Lung (tissue), 12 donors: Measurements from ENCODE around the gene NUDT16L1. TPM values are rescaled to one million over a fixed set of nuclear protein-coding genes. Genes with fewer than 3 reads are reported as not detected.

Experiments used
- ATAC-seq: fragments of 200-7000 bp; cut with Tn5 transposase; one replicate; pipeline ENCODE4 v1.9.1; 2020; ENCODE audit warnings: moderate number of reproducible peaks; ENCODE audit not compliant: insufficient read depth, low FRiP score
- DNase-seq, 3 donors: peaks; one replicate each; pipeline ENCODE4 v3.0.0-alpha.2; 2013 to 2017
- H3K27ac ChIP-seq, 2 donors: one replicate each; pipeline ENCODE4 v1.5.1; 2013; ENCODE audit warnings: mild to moderate bottlenecking in 2 of 2, moderate library complexity in 2 of 2, control low read depth in 1 of 2, inconsistent platforms in 1 of 2, low read depth in 1 of 2, low read length in 1 of 2
- H3K27me3 ChIP-seq, 3 donors: one replicate each; pipeline ENCODE4 v1.5.1; 2013; ENCODE audit warnings: low read length in 2 of 3; ENCODE audit not compliant: control insufficient read depth in 3 of 3, insufficient read depth in 3 of 3
- H3K36me3 ChIP-seq, 4 donors: one replicate each; pipeline ENCODE4 v1.5.1; 2013; ENCODE audit warnings: low read length in 4 of 4, mild to moderate bottlenecking in 1 of 4, moderate library complexity in 1 of 4; ENCODE audit not compliant: control insufficient read depth in 4 of 4, insufficient read depth in 4 of 4
- H3K4me1 ChIP-seq, 5 donors: one replicate each; pipeline ENCODE4 v1.5.1; 2013; ENCODE audit warnings: low read length in 5 of 5, mild to moderate bottlenecking in 2 of 5, moderate library complexity in 1 of 5; ENCODE audit not compliant: control insufficient read depth in 5 of 5, insufficient read depth in 5 of 5
- H3K4me3 ChIP-seq: one replicate; pipeline ENCODE4 v1.5.1; 2013; ENCODE audit warnings: mild to moderate bottlenecking, control low read depth, moderate library complexity
- H3K9ac ChIP-seq, 2 donors: one replicate each; pipeline ENCODE4 v1.5.1; 2013; ENCODE audit warnings: low read length in 2 of 2, control low read depth in 1 of 2; ENCODE audit not compliant: insufficient read depth in 1 of 2
- H3K9me3 ChIP-seq, 4 donors: one replicate each; pipeline ENCODE4 v1.5.1; 2013; ENCODE audit warnings: low read length in 3 of 4, mild to moderate bottlenecking in 1 of 4, moderate library complexity in 1 of 4; ENCODE audit not compliant: control insufficient read depth in 4 of 4, insufficient read depth in 3 of 4
- WGBS, 2 donors: extraction: QIAGEN DNeasy Blood & Tissue Kit; methylation state at CpG; one replicate each; pipeline ENCODE4 v1.1.7; 2013; 5-methylcytosine and 5-hydroxymethylcytosine counted together
- polyA plus RNA-seq, 2 donors: library from polyadenylated mRNA; stranded (reverse); fragments of 200-250 nt; gene quantifications; one replicate each; pipeline ENCODE4 v1.2.1, GENCODE V29; 2013
- total RNA-seq, 2 donors: library from RNA; depleted of rRNA in 1 of 2; stranded (reverse); fragments of >200 nt in 1 of 2; gene quantifications; one replicate each; pipeline ENCODE4 v1.2.1, GENCODE V29; 2014 to 2021
- TF ChIP-seq, protein P1 (sequence below): IDR thresholded peaks from 2 replicates; pipeline ENCODE4 v1.5.1; 2012; ENCODE audit warnings: mild to moderate bottlenecking; ENCODE audit errors: control extremely low read depth, extremely low read depth
- donor health status: control.
- donor health status: control.
- donor health status: Bipolar disorder and iron deficiency.
- donor health status: healthy.
- donor health status: DM: yes; HTN: yes; CAD: no.

The NUDT16L1 gene
- total and polyA plus RNA-seq, 4 donors, result 27.8 to 41.3 (median 32.3) TPM

GRCh38 chr16:4706871-4707270 lies 13.5 kb downstream of the NUDT16L1 start:
- TF ChIP-seq, protein P1, sequence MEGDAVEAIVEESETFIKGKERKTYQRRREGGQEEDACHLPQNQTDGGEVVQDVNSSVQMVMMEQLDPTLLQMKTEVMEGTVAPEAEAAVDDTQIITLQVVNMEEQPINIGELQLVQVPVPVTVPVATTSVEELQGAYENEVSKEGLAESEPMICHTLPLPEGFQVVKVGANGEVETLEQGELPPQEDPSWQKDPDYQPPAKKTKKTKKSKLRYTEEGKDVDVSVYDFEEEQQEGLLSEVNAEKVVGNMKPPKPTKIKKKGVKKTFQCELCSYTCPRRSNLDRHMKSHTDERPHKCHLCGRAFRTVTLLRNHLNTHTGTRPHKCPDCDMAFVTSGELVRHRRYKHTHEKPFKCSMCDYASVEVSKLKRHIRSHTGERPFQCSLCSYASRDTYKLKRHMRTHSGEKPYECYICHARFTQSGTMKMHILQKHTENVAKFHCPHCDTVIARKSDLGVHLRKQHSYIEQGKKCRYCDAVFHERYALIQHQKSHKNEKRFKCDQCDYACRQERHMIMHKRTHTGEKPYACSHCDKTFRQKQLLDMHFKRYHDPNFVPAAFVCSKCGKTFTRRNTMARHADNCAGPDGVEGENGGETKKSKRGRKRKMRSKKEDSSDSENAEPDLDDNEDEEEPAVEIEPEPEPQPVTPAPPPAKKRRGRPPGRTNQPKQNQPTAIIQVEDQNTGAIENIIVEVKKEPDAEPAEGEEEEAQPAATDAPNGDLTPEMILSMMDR, result no peak
- Histone ChIP-seq H3K9me3 (no peaks in the 10 kb centered on the region), H3K27ac (no peak overlapping the region), H3K36me3 (peaks cover 5 to 22% (median 10%) of the 10 kb centered on the region in 4 donors), H3K4me3 (no peak overlapping the region), H3K27me3 (no peaks in the 10 kb centered on the region), H3K4me1 (no peaks in the 10 kb centered on the region), H3K9ac (no peak overlapping the region)
- 89 to 93% methylated on average over 7 of the region's 7 CpGs for WGBS, 2 donors
- ATAC-seq (no peak), DNase-seq (no peak)

DNA sequence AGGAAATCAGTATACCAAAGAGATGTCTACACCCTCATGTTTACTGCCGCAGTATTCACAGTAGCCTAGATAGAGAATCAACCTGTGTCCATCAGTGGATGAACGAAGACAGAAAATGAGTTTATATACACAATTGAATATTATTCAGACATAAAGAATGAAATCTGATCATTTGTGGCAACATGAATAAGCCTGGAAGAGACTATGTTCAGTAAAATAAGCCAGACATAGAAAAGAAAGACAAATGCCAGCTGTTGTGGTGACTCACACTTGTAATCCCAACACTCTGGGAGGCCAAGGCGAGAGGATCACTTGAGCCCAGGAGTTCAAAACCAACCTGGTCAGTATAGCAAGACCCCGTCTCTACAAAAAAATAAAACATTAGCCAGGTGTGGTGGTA lies 16.1 kb downstream of the NUDT16L1 start:
- peaks cover 5 to 18% (median 13%) of the 10 kb centered on the region in 4 donors for H3K36me3 ChIP-seq
- H3K27me3 ChIP-seq, result no peaks in the 10 kb centered on the region
- no peaks in the 10 kb centered on the region for H3K4me1 ChIP-seq
- TF ChIP-seq, protein P1, result no peak
- DNase-seq, result no peak
- no peak overlapping the region for H3K9ac ChIP-seq
- no peak overlapping the region for H3K27ac ChIP-seq
- no peaks in the 10 kb centered on the region for H3K9me3 ChIP-seq
- WGBS, 2 donors, result 97 to 99% methylated on average over 4 of the region's 4 CpGs
- ATAC-seq, result no peak
- H3K4me3 ChIP-seq, result no peak overlapping the region

GRCh38 chr16:4713663-4714501 lies 20.5 kb downstream of the NUDT16L1 start:
- Histone ChIP-seq H3K4me3 (no peak overlapping the region), H3K27me3 (no peaks in the 10 kb centered on the region), H3K9ac (no peak overlapping the region), H3K27ac (no peak overlapping the region), H3K36me3 (peaks cover 0 to 15% (median 13%) of the 10 kb centered on the region in 4 donors), H3K9me3 (no peaks in the 10 kb centered on the region), H3K4me1 (no peaks in the 10 kb centered on the region)
- 92 to 96% methylated on average over 18 of the region's 18 CpGs for WGBS, 2 donors
- ATAC-seq (no peak), DNase-seq (no peak)
- TF ChIP-seq, protein P1, result no peak
